Measurements from ENCODE around the gene ZBTB2.

- TF ChIP-seq, protein P1, sequence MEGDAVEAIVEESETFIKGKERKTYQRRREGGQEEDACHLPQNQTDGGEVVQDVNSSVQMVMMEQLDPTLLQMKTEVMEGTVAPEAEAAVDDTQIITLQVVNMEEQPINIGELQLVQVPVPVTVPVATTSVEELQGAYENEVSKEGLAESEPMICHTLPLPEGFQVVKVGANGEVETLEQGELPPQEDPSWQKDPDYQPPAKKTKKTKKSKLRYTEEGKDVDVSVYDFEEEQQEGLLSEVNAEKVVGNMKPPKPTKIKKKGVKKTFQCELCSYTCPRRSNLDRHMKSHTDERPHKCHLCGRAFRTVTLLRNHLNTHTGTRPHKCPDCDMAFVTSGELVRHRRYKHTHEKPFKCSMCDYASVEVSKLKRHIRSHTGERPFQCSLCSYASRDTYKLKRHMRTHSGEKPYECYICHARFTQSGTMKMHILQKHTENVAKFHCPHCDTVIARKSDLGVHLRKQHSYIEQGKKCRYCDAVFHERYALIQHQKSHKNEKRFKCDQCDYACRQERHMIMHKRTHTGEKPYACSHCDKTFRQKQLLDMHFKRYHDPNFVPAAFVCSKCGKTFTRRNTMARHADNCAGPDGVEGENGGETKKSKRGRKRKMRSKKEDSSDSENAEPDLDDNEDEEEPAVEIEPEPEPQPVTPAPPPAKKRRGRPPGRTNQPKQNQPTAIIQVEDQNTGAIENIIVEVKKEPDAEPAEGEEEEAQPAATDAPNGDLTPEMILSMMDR (IDR thresholded peaks at IDR 0.05; ENCODE audit: low read length), result no peak
- TF ChIP-seq EZH2 (IDR thresholded peaks at IDR 0.05; ENCODE audit: borderline replicate concordance, low read length), result no peak
Measured at GRCh38 chr6:151402228-151402627, 10.9 kb upstream of the ZBTB2 start.

All from OCI-LY1 (cell line).